Liver (tissue), 9 donors: Measurements from ENCODE around the gene CCDC60. TPM values are rescaled to one million over a fixed set of nuclear protein-coding genes. Genes with fewer than 3 reads are reported as not detected.

Experiments used
- DNase-seq: peaks from one replicate; pipeline ENCODE4 v3.0.0-alpha.2; 2017; ENCODE audit warnings: low spot score
- H3K27ac ChIP-seq, 2 donors: one replicate each; pipeline ENCODE4 v1.7.0; 2013; ENCODE audit warnings: inconsistent platforms in 2 of 2, low read length in 2 of 2, control low read depth in 1 of 2, low read depth in 1 of 2, mild to moderate bottlenecking in 1 of 2
- H3K27me3 ChIP-seq, 4 donors: one replicate each; pipeline versions ENCODE4 v1.6.1 to v1.7.0; 2013; ENCODE audit warnings: low read length in 3 of 4, inconsistent platforms in 1 of 4, mild to moderate bottlenecking in 1 of 4, moderate library complexity in 1 of 4; ENCODE audit not compliant: control insufficient read depth in 4 of 4, insufficient read depth in 4 of 4
- H3K36me3 ChIP-seq, 4 donors: one replicate each; pipeline versions ENCODE4 v1.6.1 to v1.7.0; 2013; ENCODE audit warnings: low read length in 3 of 4, mild to moderate bottlenecking in 3 of 4, low read depth in 1 of 4, moderate library complexity in 1 of 4; ENCODE audit not compliant: control insufficient read depth in 4 of 4, insufficient read depth in 3 of 4
- H3K4me1 ChIP-seq, 4 donors: one replicate each; pipeline versions ENCODE4 v1.6.1 to v1.7.0; 2013; ENCODE audit warnings: low read length in 3 of 4, mild to moderate bottlenecking in 3 of 4, moderate library complexity in 1 of 4; ENCODE audit not compliant: control insufficient read depth in 4 of 4, insufficient read depth in 4 of 4
- H3K4me3 ChIP-seq, 3 donors: one replicate each; pipeline versions ENCODE4 v1.6.1 to v1.7.0; 2013; ENCODE audit warnings: low read length in 3 of 3, control low read depth in 1 of 3, low read depth in 1 of 3, mild to moderate bottlenecking in 1 of 3
- H3K9ac ChIP-seq, 2 donors: one replicate each; pipeline ENCODE4 v1.7.0; 2013; ENCODE audit warnings: low read length in 2 of 2, mild to moderate bottlenecking in 2 of 2, moderate library complexity in 2 of 2, control low read depth in 1 of 2, low read depth in 1 of 2
- H3K9me3 ChIP-seq, 4 donors: one replicate each; pipeline versions ENCODE4 v1.6.1 to v1.7.0; 2013; ENCODE audit warnings: low read length in 3 of 4; ENCODE audit not compliant: control insufficient read depth in 4 of 4
- EGR1 ChIP-seq, 2 donors: IDR thresholded peaks; 2 replicates each; pipeline ENCODE4 v1.6.1; 2016 to 2018; ENCODE audit warnings: antibody characterized with exemption in 2 of 2, low read depth in 2 of 2
- FOXA1 ChIP-seq: IDR thresholded peaks from 2 replicates; pipeline ENCODE4 v1.6.1; 2016; ENCODE audit warnings: antibody characterized with exemption
- FOXA2 ChIP-seq: IDR thresholded peaks from 2 replicates; pipeline ENCODE4 v1.6.1; 2016; ENCODE audit warnings: antibody characterized with exemption
- HNF4A ChIP-seq, 2 donors: conservative IDR thresholded peaks; 2 replicates each; pipeline ENCODE4 v1.6.1; 2016; ENCODE audit warnings: antibody characterized with exemption in 2 of 2, mild to moderate bottlenecking in 2 of 2
- HNF4G ChIP-seq: IDR thresholded peaks from 2 replicates; pipeline ENCODE4 v1.6.1; 2016; ENCODE audit warnings: antibody characterized with exemption
- JUND ChIP-seq, 2 donors: IDR thresholded peaks; 2 replicates each; pipeline ENCODE4 v1.6.1; 2016; ENCODE audit warnings: antibody characterized with exemption in 2 of 2
- MAX ChIP-seq: IDR thresholded peaks from 2 replicates; pipeline ENCODE4 v1.6.1; 2016; ENCODE audit warnings: antibody characterized with exemption
- NR2F2 ChIP-seq: IDR thresholded peaks from 2 replicates; pipeline ENCODE4 v1.6.1; 2016; ENCODE audit warnings: antibody characterized with exemption
- RAD21 ChIP-seq, 2 donors: IDR thresholded peaks; 2 replicates each; pipeline ENCODE4 v1.6.1; 2016; ENCODE audit warnings: antibody characterized with exemption in 2 of 2, mild to moderate bottlenecking in 2 of 2
- REST ChIP-seq: IDR thresholded peaks from 2 replicates; pipeline ENCODE4 v1.6.1; 2016; ENCODE audit warnings: antibody characterized with exemption, mild to moderate bottlenecking
- RXRA ChIP-seq, 2 donors: IDR thresholded peaks; 2 replicates each; pipeline ENCODE4 v1.6.1; 2017 to 2018; ENCODE audit warnings: antibody characterized with exemption in 2 of 2, mild to moderate bottlenecking in 1 of 2
- SP1 ChIP-seq: IDR thresholded peaks from 2 replicates; pipeline ENCODE4 v1.6.1; 2018; ENCODE audit warnings: antibody characterized with exemption, mild to moderate bottlenecking
- TAF1 ChIP-seq: conservative IDR thresholded peaks from 2 replicates; pipeline ENCODE4 v1.6.1; 2016; ENCODE audit warnings: antibody characterized with exemption, mild to moderate bottlenecking
- YY1 ChIP-seq: IDR thresholded peaks from 2 replicates; pipeline ENCODE4 v1.6.1; 2016; ENCODE audit warnings: antibody characterized with exemption, mild to moderate bottlenecking
- WGBS: extraction: QIAGEN DNeasy Blood & Tissue Kit; methylation state at CpG from one replicate; pipeline ENCODE4 v1.1.7; 2013; 5-methylcytosine and 5-hydroxymethylcytosine counted together
- polyA plus RNA-seq, 2 donors: library from polyadenylated mRNA; stranded (reverse) in 1 of 2; unstranded in 1 of 2; fragments of 200-250 nt in 1 of 2; fragments of >200 nt in 1 of 2; fragmentation: Nextera tagmentation in 1 of 2; extraction: Ambion mirVana in 1 of 2; gene quantifications; one replicate each; pipeline versions ENCODE4 v1.2.1 to v1.2.3, GENCODE V29; 2013 to 2015
- total RNA-seq, 2 donors: library from RNA; depleted of rRNA; stranded (reverse); fragments of >200 nt; gene quantifications; one replicate each; pipeline ENCODE4 v1.2.3, GENCODE V29; 2014
- TF ChIP-seq, protein P1 (sequence below): IDR thresholded peaks from 2 replicates; pipeline ENCODE4 v1.6.1; 2016; ENCODE audit warnings: antibody characterized with exemption
- TF ChIP-seq, protein P2 (sequence below): fragments of 150-350 bp; IDR thresholded peaks from 2 replicates; pipeline ENCODE4 v1.5.1; 2017; ENCODE audit warnings: improper control_type of control experiment, low read depth, low read length; ENCODE audit not compliant: missing input control
- donor health status: healthy.
- donor health status: healthy.
- donor health status: healthy.
- donor health status: healthy.
- donor health status: healthy.

The CCDC60 gene
- total and polyA plus RNA-seq, 4 donors = not detected

GRCh38 chr12:119570771-119571170, 236.2 kb downstream of the CCDC60 start:
- DNase-seq = no peak
- TF ChIP-seq YY1 = no peak
- no peak for TF ChIP-seq NR2F2
- TF ChIP-seq FOXA1 = no peak
- TF ChIP-seq EGR1 (IDR thresholded peaks at IDR 0.05; ENCODE audit: low read depth in 2 of 2) = no peak
- no peak for TF ChIP-seq HNF4G
- no peak for TF ChIP-seq HNF4A (conservative IDR thresholded peaks at IDR 0.05)
- TF ChIP-seq TAF1 = no peak
- TF ChIP-seq MAX = no peak
- TF ChIP-seq REST = no peak
- TF ChIP-seq JUND (IDR thresholded peaks at IDR 0.05) = no peak
- no peak for TF ChIP-seq FOXA2
- no peak for TF ChIP-seq RXRA (IDR thresholded peaks at IDR 0.05)
- TF ChIP-seq, protein P1, sequence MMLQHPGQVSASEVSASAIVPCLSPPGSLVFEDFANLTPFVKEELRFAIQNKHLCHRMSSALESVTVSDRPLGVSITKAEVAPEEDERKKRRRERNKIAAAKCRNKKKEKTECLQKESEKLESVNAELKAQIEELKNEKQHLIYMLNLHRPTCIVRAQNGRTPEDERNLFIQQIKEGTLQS = no peak
- TF ChIP-seq, protein P2, sequence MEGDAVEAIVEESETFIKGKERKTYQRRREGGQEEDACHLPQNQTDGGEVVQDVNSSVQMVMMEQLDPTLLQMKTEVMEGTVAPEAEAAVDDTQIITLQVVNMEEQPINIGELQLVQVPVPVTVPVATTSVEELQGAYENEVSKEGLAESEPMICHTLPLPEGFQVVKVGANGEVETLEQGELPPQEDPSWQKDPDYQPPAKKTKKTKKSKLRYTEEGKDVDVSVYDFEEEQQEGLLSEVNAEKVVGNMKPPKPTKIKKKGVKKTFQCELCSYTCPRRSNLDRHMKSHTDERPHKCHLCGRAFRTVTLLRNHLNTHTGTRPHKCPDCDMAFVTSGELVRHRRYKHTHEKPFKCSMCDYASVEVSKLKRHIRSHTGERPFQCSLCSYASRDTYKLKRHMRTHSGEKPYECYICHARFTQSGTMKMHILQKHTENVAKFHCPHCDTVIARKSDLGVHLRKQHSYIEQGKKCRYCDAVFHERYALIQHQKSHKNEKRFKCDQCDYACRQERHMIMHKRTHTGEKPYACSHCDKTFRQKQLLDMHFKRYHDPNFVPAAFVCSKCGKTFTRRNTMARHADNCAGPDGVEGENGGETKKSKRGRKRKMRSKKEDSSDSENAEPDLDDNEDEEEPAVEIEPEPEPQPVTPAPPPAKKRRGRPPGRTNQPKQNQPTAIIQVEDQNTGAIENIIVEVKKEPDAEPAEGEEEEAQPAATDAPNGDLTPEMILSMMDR = no peak
- TF ChIP-seq SP1 = no peak
- no peak for TF ChIP-seq RAD21 (IDR thresholded peaks at IDR 0.05)
- Histone ChIP-seq H3K4me1 (no peaks in the 10 kb centered on the region), H3K9me3 (no peaks in the 10 kb centered on the region), H3K36me3 (no peaks in the 10 kb centered on the region), H3K27ac (no peak overlapping the region), H3K9ac (no peak overlapping the region), H3K4me3 (no peak overlapping the region), H3K27me3 (no peaks in the 10 kb centered on the region)
- WGBS = 82% methylated on average over 6 of the region's 6 CpGs

GRCh38 chr12:119573086-119573485, 238.6 kb downstream of the CCDC60 start:
- no peaks in the 10 kb centered on the region for H3K9me3 ChIP-seq
- H3K36me3 ChIP-seq = no peaks in the 10 kb centered on the region
- no peak overlapping the region for H3K27ac ChIP-seq
- TF ChIP-seq HNF4G = no peak
- no peak for TF ChIP-seq MAX
- no peak for TF ChIP-seq FOXA2
- TF ChIP-seq, protein P2 = no peak
- no peak for TF ChIP-seq EGR1 (IDR thresholded peaks at IDR 0.05; ENCODE audit: low read depth in 2 of 2)
- TF ChIP-seq, protein P1 = no peak
- no peak for TF ChIP-seq HNF4A (conservative IDR thresholded peaks at IDR 0.05)
- no peak for TF ChIP-seq NR2F2
- no peak for TF ChIP-seq REST
- DNase-seq = no peak
- WGBS = 91% methylated on average over 1 of the region's 1 CpG
- no peak overlapping the region for H3K9ac ChIP-seq
- no peaks in the 10 kb centered on the region for H3K27me3 ChIP-seq
- no peak overlapping the region for H3K4me3 ChIP-seq
- H3K4me1 ChIP-seq = no peaks in the 10 kb centered on the region
